Brain microvascular endothelial cell (primary cell): Measurements from ENCODE around the gene TSPYL2.

ENCODE experiments used
- DNase-seq: peaks from one replicate; pipeline ENCODE4 v3.0.0-alpha.2; 2020
- H3K27ac ChIP-seq: fragments of 250-450 bp; sonication (Bioruptor Pico); 2 replicates; pipeline ENCODE4 v1.5.1; 2020; ENCODE audit warnings: mild to moderate bottlenecking, moderate library complexity
- H3K27me3 ChIP-seq: fragments of 250-450 bp; sonication (Bioruptor Pico); replicated peaks from 2 replicates; pipeline ENCODE4 v1.5.1; 2020; ENCODE audit warnings: mild to moderate bottlenecking
- H3K36me3 ChIP-seq: fragments of 250-450 bp; sonication (Bioruptor Pico); replicated peaks from 2 replicates; pipeline ENCODE4 v1.5.1; 2020; ENCODE audit warnings: mild to moderate bottlenecking
- H3K4me3 ChIP-seq: 2 replicates; pipeline ENCODE4 v1.5.1; 2011; ENCODE audit warnings: low read depth, mild to moderate bottlenecking, control low read depth, low read length, moderate library complexity
- CTCF ChIP-seq: IDR thresholded peaks from 2 replicates; pipeline ENCODE4 v1.5.1; 2011; ENCODE audit warnings: low read depth, mild to moderate bottlenecking, moderate library complexity, low read length, control low read depth, inconsistent platforms; ENCODE audit errors: missing control alignments
- in situ Hi-C: cut with HindIII; loops from 2 replicates; pipeline ENCODE4 v1.10.0; 2017; ENCODE audit warnings: low sequenced_read_pairs, low pct_ligation_motif_present

The TSPYL2 gene

DNA sequence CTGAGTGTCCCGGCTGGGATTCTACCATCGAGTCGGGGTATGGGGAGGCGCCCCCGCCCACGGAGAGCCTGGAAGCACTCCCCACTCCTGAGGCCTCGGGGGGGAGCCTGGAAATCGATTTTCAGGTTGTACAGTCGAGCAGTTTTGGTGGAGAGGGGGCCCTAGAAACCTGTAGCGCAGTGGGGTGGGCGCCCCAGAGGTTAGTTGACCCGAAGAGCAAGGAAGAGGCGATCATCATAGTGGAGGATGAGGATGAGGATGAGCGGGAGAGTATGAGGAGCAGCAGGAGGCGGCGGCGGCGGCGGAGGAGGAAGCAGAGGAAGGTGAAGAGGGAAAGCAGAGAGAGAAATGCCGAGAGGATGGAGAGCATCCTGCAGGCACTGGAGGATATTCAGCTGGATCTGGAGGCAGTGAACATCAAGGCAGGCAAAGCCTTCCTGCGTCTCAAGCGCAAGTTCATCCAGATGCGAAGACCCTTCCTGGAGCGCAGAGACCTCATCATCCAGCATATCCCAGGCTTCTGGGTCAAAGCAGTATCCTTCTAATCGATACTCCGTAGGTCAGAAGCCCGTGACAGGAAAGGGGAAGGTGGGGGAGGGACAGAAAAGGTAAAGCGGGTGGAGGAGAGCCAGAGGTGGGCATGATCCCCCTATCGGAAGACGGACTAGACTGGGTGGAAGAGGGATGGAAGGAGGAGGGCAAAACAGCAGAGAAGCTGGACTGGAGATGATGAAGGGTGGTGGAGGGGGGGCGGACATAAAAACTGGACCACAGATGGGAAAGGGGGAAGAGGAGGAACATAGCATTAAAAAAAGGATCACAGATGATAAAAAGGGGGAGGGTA is 828 bp downstream of the TSPYL2 start:
- no peak for TF ChIP-seq CTCF
- H3K27me3 ChIP-seq = no peaks in the 10 kb centered on the region
- H3K27ac ChIP-seq = peak overlapping the region; percentile 79
- H3K36me3 ChIP-seq = peaks cover 14% of the 10 kb centered on the region
- no peak for DNase-seq
- in situ Hi-C loops = no loop called here
- peak overlapping the region; percentile 67 for H3K4me3 ChIP-seq

- no peak for TF ChIP-seq CTCF
- Histone ChIP-seq H3K27me3 (no peaks in the 10 kb centered on the region), H3K36me3 (peaks cover 14% of the 10 kb centered on the region), H3K4me3 (no peak overlapping the region), H3K27ac (no peak overlapping the region)
- in situ Hi-C loops = no loop called here
- no peak for DNase-seq
Measured at GRCh38 chrX:53084043-53084570, 1.9 kb downstream of the TSPYL2 start.

DNA sequence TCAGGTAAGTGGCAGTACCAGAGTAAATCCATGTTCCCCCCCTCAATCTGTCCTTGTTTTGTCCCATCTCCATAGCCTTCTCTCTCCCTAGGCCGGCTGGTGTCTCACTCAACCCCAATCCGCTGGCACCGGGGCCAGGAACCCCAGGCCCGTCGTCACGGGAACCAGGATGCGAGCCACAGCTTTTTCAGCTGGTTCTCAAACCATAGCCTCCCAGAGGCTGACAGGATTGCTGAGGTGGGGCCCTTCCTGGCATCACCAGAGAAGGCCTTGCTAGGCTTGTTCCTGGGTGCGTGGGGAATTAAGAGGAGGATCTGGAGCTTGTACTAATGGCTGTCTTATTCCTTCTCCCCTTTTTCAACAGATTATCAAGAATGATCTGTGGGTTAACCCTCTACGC is 2.7 kb downstream of the TSPYL2 start:
- no peak overlapping the region for H3K27ac ChIP-seq
- in situ Hi-C loops = no loop called here
- TF ChIP-seq CTCF = no peak
- no peak overlapping the region for H3K4me3 ChIP-seq
- H3K36me3 ChIP-seq = peaks cover 14% of the 10 kb centered on the region
- no peak for DNase-seq
- H3K27me3 ChIP-seq = no peaks in the 10 kb centered on the region

GRCh38 chrX:53085661-53086229 is 3.6 kb downstream of the TSPYL2 start:
- no peak overlapping the region for H3K4me3 ChIP-seq
- DNase-seq = no peak
- H3K27me3 ChIP-seq = no peaks in the 10 kb centered on the region
- in situ Hi-C loops = no loop called here
- peaks cover 14% of the 10 kb centered on the region for H3K36me3 ChIP-seq
- no peak overlapping the region for H3K27ac ChIP-seq
- no peak for TF ChIP-seq CTCF

DNA sequence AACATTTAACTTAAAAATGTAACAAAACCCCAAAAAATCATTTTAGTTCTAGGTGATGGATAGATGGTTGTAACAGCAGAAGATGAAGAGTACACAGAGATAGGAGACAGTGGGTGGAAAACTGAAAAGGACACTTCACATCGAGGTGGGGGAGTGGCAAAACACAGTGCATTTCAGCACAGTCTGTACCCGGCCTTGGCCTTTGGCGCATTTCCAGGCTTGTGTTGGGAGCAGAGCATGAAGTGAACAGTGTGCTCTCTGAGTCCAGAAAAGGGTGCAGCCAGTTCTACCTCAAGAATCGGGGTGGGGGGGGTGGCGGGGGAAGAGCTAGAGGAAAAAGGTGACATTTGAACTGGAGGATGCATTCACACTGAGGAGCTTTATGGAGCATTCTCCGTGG is 4.3 kb downstream of the TSPYL2 start:
- peaks cover 14% of the 10 kb centered on the region for H3K36me3 ChIP-seq
- H3K4me3 ChIP-seq = no peak overlapping the region
- no peak for TF ChIP-seq CTCF
- DNase-seq = no peak
- H3K27ac ChIP-seq = no peak overlapping the region
- no peaks in the 10 kb centered on the region for H3K27me3 ChIP-seq
- in situ Hi-C loops = no loop called here
